HepG2 (cell line): Measurements from ENCODE around the gene SLC6A6.

ENCODE experiments used
- AGO2 ChIP-seq: fragments of 200-400 bp; formaldehyde crosslinking; optimal IDR thresholded peaks from 2 replicates; pipeline ENCODE3; 2017; ENCODE audit warnings: mild to moderate bottlenecking, low read depth, low read length, moderate library complexity
- CSRNP2 ChIP-seq: sonication (generic); formaldehyde crosslinking; conservative IDR thresholded peaks from 2 replicates; pipeline ENCODE4 v1.8.0; 2022; ENCODE audit warnings: low read depth, missing genetic modification reagents
- CTCF ChIP-seq: sonication (generic); formaldehyde crosslinking; IDR thresholded peaks from 2 replicates; pipeline ENCODE4 v1.5.0; 2020; ENCODE audit warnings: mild to moderate bottlenecking, missing genetic modification reagents, moderate library complexity
- ELF1 ChIP-seq: sonication (generic); formaldehyde crosslinking; IDR thresholded peaks from 2 replicates; pipeline ENCODE4 v1.4.0; 2020; ENCODE audit warnings: missing genetic modification reagents
- MYC ChIP-seq: sonication (generic); formaldehyde crosslinking; IDR thresholded peaks from 2 replicates; pipeline ENCODE4 v1.9.0; 2021; ENCODE audit warnings: missing genetic modification reagents, borderline replicate concordance
- POLR2A ChIP-seq, 2 experiments: IDR thresholded peaks; 2 replicates each; pipeline ENCODE4 v1.6.1; 2011; ENCODE audit warnings: low read depth in 2 of 2, low read length in 2 of 2, mild to moderate bottlenecking in 1 of 2, moderate library complexity in 1 of 2; ENCODE audit not compliant: insufficient read depth in 1 of 2
- RFX5 ChIP-seq: IDR thresholded peaks from 2 replicates; pipeline ENCODE4 v1.6.1; 2011; ENCODE audit warnings: low read depth, low read length, improper control_type of control experiment
- RNF219 ChIP-seq: sonication (generic); formaldehyde crosslinking; IDR thresholded peaks from 2 replicates; pipeline ENCODE4 v1.5.0; 2020; ENCODE audit warnings: mild to moderate bottlenecking, missing genetic modification reagents
- SNAPC5 ChIP-seq: sonication (generic); formaldehyde crosslinking; IDR thresholded peaks from 2 replicates; pipeline ENCODE4 v1.8.1; 2023; ENCODE audit warnings: mild to moderate bottlenecking, missing genetic modification reagents, borderline replicate concordance
- SRF ChIP-seq: IDR thresholded peaks from 2 replicates; pipeline ENCODE4 v1.6.1; 2011; ENCODE audit warnings: mild to moderate bottlenecking, low read depth, low read length, moderate library complexity
- TARDBP ChIP-seq: sonication (generic); formaldehyde crosslinking; IDR thresholded peaks from 2 replicates; pipeline ENCODE4 v1.8.0; 2022; ENCODE audit warnings: mild to moderate bottlenecking, missing genetic modification reagents
- ZSCAN30 ChIP-seq: sonication (generic); formaldehyde crosslinking; IDR thresholded peaks from 2 replicates; pipeline ENCODE4 v1.5.0; 2020; ENCODE audit warnings: mild to moderate bottlenecking, missing genetic modification reagents

- TF ChIP-seq CSRNP2 (CRISPR knock-in tag), result no peak
- no peak for TF ChIP-seq SNAPC5 (CRISPR knock-in tag)
- TF ChIP-seq SRF, result no peak
- no peak for TF ChIP-seq AGO2
- no peak for TF ChIP-seq ZSCAN30 (CRISPR knock-in tag)
- no peak for TF ChIP-seq POLR2A (IDR thresholded peaks at IDR 0.05; ENCODE audit: insufficient read depth in 1 of 2, low read depth in 2 of 2, low read length in 2 of 2)
- no peak for TF ChIP-seq TARDBP (CRISPR knock-in tag)
- no peak for TF ChIP-seq RNF219
- no peak for TF ChIP-seq ELF1 (CRISPR knock-in tag)
- TF ChIP-seq CTCF, result no peak
- no peak for TF ChIP-seq RFX5
- no peak for TF ChIP-seq MYC (CRISPR knock-in tag)
Measured at GRCh38 chr3:14483286-14483685, 80.9 kb downstream of the SLC6A6 start.
